PC-9 (cell line): ENCODE data around the gene DNAJC12. TPM values are rescaled to one million over a fixed set of nuclear protein-coding genes. Genes with fewer than 3 reads are reported as not detected.

ENCODE experiments used
- BruUV-seq: library from RNA; stranded (reverse); fragments of 400-500 nt; replicated peaks from 2 replicates; lab custom pipeline; 2021; lab: Mats Ljungman, UMichigan
- CTCF ChIA-PET: fragments of 300-600 bp; sonication (Branson Sonifier 250); formaldehyde crosslinking; loops from one replicate; lab custom pipeline; 2022; ENCODE audit warnings: antibody characterized with exemption; lab: Charles Lee
- POLR2A ChIA-PET: fragments of 300-600 bp; sonication (Branson Sonifier 250); formaldehyde crosslinking; loops from one replicate; lab custom pipeline; 2022; ENCODE audit warnings: antibody characterized with exemption; ENCODE audit not compliant: unreplicated experiment; lab: Charles Lee
- DNase-seq, 2 experiments: peaks; one replicate each; pipeline versions ENCODE4 v3.0.0 to v3.0.0-alpha.2; 2015 to 2022; ENCODE audit warnings: mixed read lengths in 1 of 2
- H2AFZ ChIP-seq: fragments of 200-600 bp; sonication (generic); 2 replicates; pipeline ENCODE4 v1.8.1; 2017; ENCODE audit warnings: antibody characterized with exemption
- H3F3A ChIP-seq: fragments of 200-600 bp; sonication (generic); 2 replicates; pipeline ENCODE4 v1.8.1; 2017; ENCODE audit warnings: antibody characterized with exemption, mild to moderate bottlenecking, low read depth; ENCODE audit not compliant: insufficient read depth
- H3K27ac ChIP-seq: fragments of 200-600 bp; sonication (generic); 2 replicates; pipeline ENCODE4 v1.6.1; 2016; ENCODE audit warnings: mixed run types
- H3K27me3 ChIP-seq: fragments of 200-600 bp; sonication (generic); 2 replicates; pipeline ENCODE4 v1.6.1; 2016; ENCODE audit warnings: low read depth, mixed run types; ENCODE audit not compliant: insufficient read depth
- H3K36me3 ChIP-seq: fragments of 200-600 bp; sonication (generic); 2 replicates; pipeline ENCODE4 v1.6.1; 2016; ENCODE audit warnings: low read depth, mixed run types
- H3K4me1 ChIP-seq: fragments of 200-600 bp; sonication (generic); replicated peaks from 2 replicates; pipeline ENCODE4 v1.6.1; 2016; ENCODE audit warnings: mixed run types; ENCODE audit not compliant: insufficient read depth
- H3K4me2 ChIP-seq: fragments of 200-600 bp; sonication (generic); 2 replicates; pipeline ENCODE4 v1.6.1; 2017; ENCODE audit warnings: mixed run types
- H3K4me3 ChIP-seq: fragments of 200-600 bp; sonication (generic); 2 replicates; pipeline ENCODE4 v1.6.1; 2016; ENCODE audit warnings: mixed run types
- H3K79me2 ChIP-seq: fragments of 200-600 bp; sonication (generic); 2 replicates; pipeline ENCODE4 v1.6.1; 2017; ENCODE audit warnings: low read depth, mixed run types
- H3K9me2 ChIP-seq: fragments of 200-600 bp; sonication (generic); 2 replicates; pipeline ENCODE4 v1.8.1; 2017; ENCODE audit warnings: mild to moderate bottlenecking; ENCODE audit not compliant: insufficient read depth
- H3K9me3 ChIP-seq: fragments of 200-600 bp; sonication (generic); 2 replicates; pipeline ENCODE4 v1.8.1; 2016; ENCODE audit warnings: low read depth; ENCODE audit not compliant: insufficient read depth
- H4K20me1 ChIP-seq: fragments of 200-600 bp; sonication (generic); 2 replicates; pipeline ENCODE4 v1.8.1; 2017; ENCODE audit not compliant: insufficient read depth
- EZH2 ChIP-seq: fragments of 200-600 bp; sonication (generic); IDR thresholded peaks from 2 replicates; pipeline ENCODE4 v1.8.0; 2017; ENCODE audit warnings: antibody characterized with exemption, low read depth
- intact Hi-C: fragments of 100-400 bp; cut with micrococcal nuclease; formaldehyde crosslinking; loops from one replicate; pipeline ENCODE4 v1.10.0; 2022; ENCODE audit not compliant: unreplicated experiment
- total RNA-seq: library from RNA; stranded (reverse); gene quantifications from 2 replicates; pipeline ENCODE4 v1.2.3, GENCODE V29; 2021
- TF ChIP-seq, protein P1 (sequence below): fragments of 200-600 bp; sonication (generic); conservative IDR thresholded peaks from 2 replicates; pipeline ENCODE4 v1.6.1; 2017; ENCODE audit warnings: mixed run types, antibody characterized with exemption, mild to moderate bottlenecking, moderate library complexity

DNAJC12 gene
- total RNA-seq, 1 experiment from 2014 or later, result 0.33 TPM

DNA sequence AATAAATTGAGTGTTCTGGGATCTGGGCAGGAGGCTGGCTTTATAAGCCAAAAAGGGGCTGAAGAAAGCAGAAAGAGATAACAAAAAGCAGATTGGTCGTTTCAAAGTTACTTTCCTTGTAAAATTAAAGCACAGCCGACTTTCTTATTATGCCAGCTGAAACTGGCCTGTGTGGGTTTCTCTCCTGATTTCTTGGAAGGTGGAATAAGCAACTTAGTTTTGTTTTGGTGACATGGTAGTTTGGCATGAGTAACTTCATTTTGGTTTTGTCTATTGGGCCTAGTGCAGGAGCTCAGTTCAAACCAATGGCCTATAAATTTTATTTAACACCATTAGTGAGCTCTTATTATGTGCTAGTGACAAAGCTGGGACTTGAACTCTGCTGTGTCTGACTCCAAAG is 13.2 kb upstream of the DNAJC12 start:
- Histone ChIP-seq H3K4me1 (peaks cover 5% of the 10 kb centered on the region), H3K79me2 (0 out of 2 replicates have a peak, but pooled peaks cover 5% of the 10 kb centered on the region), H4K20me1 (no peaks in the 10 kb centered on the region), H3K9me2 (no peaks in the 10 kb centered on the region), H3K27ac (no peak overlapping the region), H3K9me3 (no peaks in the 10 kb centered on the region), H3K4me2 (peak overlapping the region; percentile 78), H3K27me3 (no peaks in the 10 kb centered on the region), H3K4me3 (no peak overlapping the region), H3F3A (peaks cover 18% of the 10 kb centered on the region; the same call in 1 of the 2 replicates), H3K36me3 (no peaks in the 10 kb centered on the region), H2AFZ (no peak overlapping the region)
- ChIA-PET POLR2A (no interaction called here), CTCF (no interaction called here)
- intact Hi-C loops, result loop anchor here (10.0 kb wide), 2 partner anchors 174 to 484 kb away; partner anchors contain the start of genes HNRNPH3 and PBLD
- DNase-seq, result no peak
- no peak for TF ChIP-seq EZH2
- TF ChIP-seq, protein P1, sequence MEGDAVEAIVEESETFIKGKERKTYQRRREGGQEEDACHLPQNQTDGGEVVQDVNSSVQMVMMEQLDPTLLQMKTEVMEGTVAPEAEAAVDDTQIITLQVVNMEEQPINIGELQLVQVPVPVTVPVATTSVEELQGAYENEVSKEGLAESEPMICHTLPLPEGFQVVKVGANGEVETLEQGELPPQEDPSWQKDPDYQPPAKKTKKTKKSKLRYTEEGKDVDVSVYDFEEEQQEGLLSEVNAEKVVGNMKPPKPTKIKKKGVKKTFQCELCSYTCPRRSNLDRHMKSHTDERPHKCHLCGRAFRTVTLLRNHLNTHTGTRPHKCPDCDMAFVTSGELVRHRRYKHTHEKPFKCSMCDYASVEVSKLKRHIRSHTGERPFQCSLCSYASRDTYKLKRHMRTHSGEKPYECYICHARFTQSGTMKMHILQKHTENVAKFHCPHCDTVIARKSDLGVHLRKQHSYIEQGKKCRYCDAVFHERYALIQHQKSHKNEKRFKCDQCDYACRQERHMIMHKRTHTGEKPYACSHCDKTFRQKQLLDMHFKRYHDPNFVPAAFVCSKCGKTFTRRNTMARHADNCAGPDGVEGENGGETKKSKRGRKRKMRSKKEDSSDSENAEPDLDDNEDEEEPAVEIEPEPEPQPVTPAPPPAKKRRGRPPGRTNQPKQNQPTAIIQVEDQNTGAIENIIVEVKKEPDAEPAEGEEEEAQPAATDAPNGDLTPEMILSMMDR, result no peak
- BruUV-seq, result no TSS peak

DNA sequence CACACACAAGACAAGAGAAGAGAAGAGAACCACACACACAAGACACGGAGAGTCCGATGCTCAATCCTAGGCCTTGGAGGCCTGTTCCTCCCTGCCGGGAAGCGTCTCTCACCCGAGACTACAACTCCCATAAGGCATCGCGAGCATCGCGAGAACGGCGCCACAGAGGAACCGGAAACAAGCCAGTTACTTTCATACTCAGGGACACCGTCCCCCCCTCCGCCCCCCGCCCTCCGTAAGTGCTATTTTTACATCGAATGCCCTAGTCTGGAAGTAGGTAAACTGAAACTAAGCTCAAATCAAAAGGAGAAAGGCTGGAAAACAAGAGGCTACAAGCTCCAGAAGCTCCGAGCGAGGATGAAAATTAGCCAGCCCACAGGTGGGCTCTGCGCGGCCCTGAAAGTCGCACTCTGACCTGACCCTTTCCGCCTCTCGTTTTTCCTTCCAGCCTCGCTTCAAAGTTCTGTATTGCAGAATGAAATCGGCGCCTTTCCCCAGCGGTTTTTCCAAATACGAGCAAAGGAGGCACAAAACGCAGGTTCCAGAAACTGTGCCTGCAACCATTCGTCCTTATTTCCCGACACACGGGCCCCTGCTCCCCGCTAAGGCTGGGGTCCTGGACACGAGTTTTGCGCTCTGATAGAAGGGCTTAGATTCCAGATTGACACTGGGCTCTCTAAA is 11.5 kb upstream of the DNAJC12 start:
- Histone ChIP-seq H3K9me2 (no peaks in the 10 kb centered on the region), H3K79me2 (0 out of 2 replicates have a peak, but pooled peaks cover 5% of the 10 kb centered on the region), H4K20me1 (no peaks in the 10 kb centered on the region), H3K27ac (peak overlapping the region; percentile 88), H3K4me1 (peaks cover 5% of the 10 kb centered on the region), H3F3A (peaks cover 18% of the 10 kb centered on the region; the same call in 1 of the 2 replicates), H3K4me3 (peak overlapping the region; percentile 79), H2AFZ (peak overlapping the region; percentile 92), H3K36me3 (no peaks in the 10 kb centered on the region), H3K4me2 (peak overlapping the region; percentile 78), H3K9me3 (no peaks in the 10 kb centered on the region), H3K27me3 (no peaks in the 10 kb centered on the region)
- BruUV-seq, result TSS peak; percentile 98
- DNase-seq, result peak; percentile 81 to 90
- ChIA-PET POLR2A (interaction anchor here (0.6 to 0.7 kb wide), 2 partner anchors 27 to 290 kb away, joined by 7 to 9 read pairs; no protein-coding TSS in a partner anchor), CTCF (interaction anchor here (0.5 to 0.6 kb wide), 2 partner anchors 73 to 743 kb away, joined by 9 to 10 read pairs; no protein-coding TSS in a partner anchor)
- TF ChIP-seq, protein P1, result no peak
- no peak for TF ChIP-seq EZH2
- intact Hi-C loops, result loop anchor here (10.0 kb wide), 2 partner anchors 175 to 485 kb away; partner anchors contain the start of genes HNRNPH3 and PBLD

DNA sequence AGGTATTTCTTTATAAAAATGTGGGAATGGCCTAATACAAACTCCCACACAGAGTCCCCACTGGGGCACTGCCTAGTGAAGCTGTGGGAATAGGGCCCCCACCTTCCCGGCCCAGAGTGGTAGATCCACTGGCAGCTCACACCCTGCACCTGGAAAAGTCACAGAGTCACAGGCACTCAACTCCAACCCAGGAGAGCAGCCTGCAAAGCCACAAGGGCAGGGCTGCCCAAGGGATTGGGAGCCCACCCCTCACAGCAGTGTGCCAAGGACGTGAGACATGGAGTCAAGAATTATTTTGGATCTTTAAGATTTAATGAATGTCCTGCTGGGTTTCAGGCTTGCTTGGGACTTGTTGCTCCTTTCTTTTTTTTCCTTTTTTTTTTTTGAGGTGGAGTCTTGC is 5.3 kb upstream of the DNAJC12 start:
- no peak for DNase-seq

More for the DNA sequence above, 5.3 kb upstream of the DNAJC12 start:
- Histone ChIP-seq H3K9me3 (no peaks in the 10 kb centered on the region; the same call in 1 of the 2 replicates), H3K36me3 (no peaks in the 10 kb centered on the region), H3K79me2 (no peaks in the 10 kb centered on the region), H3K4me1 (no peaks in the 10 kb centered on the region), H3F3A (peaks cover 3% of the 10 kb centered on the region; the same call in 1 of the 2 replicates), H3K4me2 (no peak overlapping the region), H2AFZ (no peak overlapping the region), H3K9me2 (no peaks in the 10 kb centered on the region), H3K27ac (no peak overlapping the region), H3K4me3 (no peak overlapping the region), H4K20me1 (no peaks in the 10 kb centered on the region), H3K27me3 (no peaks in the 10 kb centered on the region)
- POLR2A ChIA-PET, result no interaction called here
- no TSS peak for BruUV-seq
- intact Hi-C loops, result no loop called here
- CTCF ChIA-PET, result no interaction called here
- no peak for TF ChIP-seq EZH2
- TF ChIP-seq, protein P1, result no peak
